A549 (cell line): ENCODE measurements around the gene ZDHHC22.

ENCODE experiments used
- CBX2 ChIP-seq: fragments of 200-600 bp; sonication (generic); IDR thresholded peaks from 2 replicates; pipeline ENCODE4 v1.6.1; 2016; ENCODE audit warnings: low read depth, mild to moderate bottlenecking, borderline replicate concordance
- CEBPB ChIP-seq, 2 experiments: fragments of >200 bp in 1 of 2; sonication (Bioruptor Twin) in 1 of 2; formaldehyde crosslinking in 1 of 2; IDR thresholded peaks; 2 replicates each; pipeline ENCODE4 v1.6.1; 2012 to 2016
- CHD2 ChIP-seq: fragments of 150-350 bp; IDR thresholded peaks from 2 replicates; pipeline ENCODE4 v1.6.1; 2014; ENCODE audit warnings: low read length; ENCODE audit not compliant: partially characterized antibody
- HDAC2 ChIP-seq: fragments of 200-600 bp; sonication (generic); IDR thresholded peaks from 2 replicates; pipeline ENCODE4 v1.6.1; 2016
- KDM1A ChIP-seq: fragments of 200-600 bp; sonication (generic); IDR thresholded peaks from 2 replicates; pipeline ENCODE4 v1.6.1; 2016; ENCODE audit warnings: low read depth, mild to moderate bottlenecking
- KDM5A ChIP-seq: fragments of 200-600 bp; sonication (generic); IDR thresholded peaks from 2 replicates; pipeline ENCODE4 v1.6.1; 2016; ENCODE audit warnings: antibody characterized with exemption, mild to moderate bottlenecking
- POLR2A ChIP-seq: IDR thresholded peaks from 2 replicates; pipeline ENCODE4 v1.6.1; 2012; ENCODE audit warnings: mild to moderate bottlenecking, low read length
- RARB ChIP-seq: fragments of 250-450 bp; sonication (Bioruptor Pico); IDR thresholded peaks from 2 replicates; pipeline ENCODE4 v1.8.0; 2021; ENCODE audit warnings: mild to moderate bottlenecking, moderate library complexity
- RCOR1 ChIP-seq: fragments of 150-350 bp; IDR thresholded peaks from 2 replicates; pipeline ENCODE4 v1.6.1; 2014; ENCODE audit warnings: antibody characterized with exemption, low read length, low read depth
- RFX5 ChIP-seq: fragments of 450-650 bp; IDR thresholded peaks from 2 replicates; pipeline ENCODE4 v1.7.1; 2014; ENCODE audit warnings: antibody characterized with exemption, mild to moderate bottlenecking, moderate library complexity
- RNF2 ChIP-seq: fragments of 200-600 bp; sonication (generic); IDR thresholded peaks from 2 replicates; pipeline ENCODE4 v1.6.1; 2016; ENCODE audit warnings: low read depth, mild to moderate bottlenecking, antibody characterized with exemption, moderate library complexity, borderline replicate concordance
- SMC3 ChIP-seq: fragments of >200 bp; sonication (Bioruptor Twin); formaldehyde crosslinking; IDR thresholded peaks from 3 replicates; pipeline ENCODE4 v1.6.1; 2018; ENCODE audit warnings: inconsistent platforms
- TF ChIP-seq, protein P1 (sequence below): fragments of >200 bp; sonication (Bioruptor Twin); formaldehyde crosslinking; IDR thresholded peaks from 3 replicates; pipeline ENCODE4 v1.5.1; 2016

DNA sequence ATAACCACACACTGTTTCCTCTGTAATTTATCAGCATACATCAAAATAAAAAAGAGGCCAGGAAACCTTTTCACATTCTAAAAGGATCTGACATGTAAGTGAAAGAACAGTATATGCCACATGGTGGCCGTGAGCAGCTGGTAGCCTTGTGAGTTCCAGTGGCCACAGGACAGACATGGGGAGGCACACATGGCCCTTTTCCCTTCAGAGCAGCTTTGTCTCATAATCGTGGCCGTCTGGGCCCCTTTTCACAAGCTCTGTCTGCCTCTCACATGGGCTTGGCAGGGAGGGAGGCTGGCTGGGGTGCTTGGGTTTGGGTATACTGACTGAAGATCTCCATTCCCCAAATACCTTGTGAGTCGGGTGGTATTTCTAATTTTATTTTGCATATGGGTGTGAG is 1.5 kb upstream of the ZDHHC22 start:
- TF ChIP-seq, protein P1, sequence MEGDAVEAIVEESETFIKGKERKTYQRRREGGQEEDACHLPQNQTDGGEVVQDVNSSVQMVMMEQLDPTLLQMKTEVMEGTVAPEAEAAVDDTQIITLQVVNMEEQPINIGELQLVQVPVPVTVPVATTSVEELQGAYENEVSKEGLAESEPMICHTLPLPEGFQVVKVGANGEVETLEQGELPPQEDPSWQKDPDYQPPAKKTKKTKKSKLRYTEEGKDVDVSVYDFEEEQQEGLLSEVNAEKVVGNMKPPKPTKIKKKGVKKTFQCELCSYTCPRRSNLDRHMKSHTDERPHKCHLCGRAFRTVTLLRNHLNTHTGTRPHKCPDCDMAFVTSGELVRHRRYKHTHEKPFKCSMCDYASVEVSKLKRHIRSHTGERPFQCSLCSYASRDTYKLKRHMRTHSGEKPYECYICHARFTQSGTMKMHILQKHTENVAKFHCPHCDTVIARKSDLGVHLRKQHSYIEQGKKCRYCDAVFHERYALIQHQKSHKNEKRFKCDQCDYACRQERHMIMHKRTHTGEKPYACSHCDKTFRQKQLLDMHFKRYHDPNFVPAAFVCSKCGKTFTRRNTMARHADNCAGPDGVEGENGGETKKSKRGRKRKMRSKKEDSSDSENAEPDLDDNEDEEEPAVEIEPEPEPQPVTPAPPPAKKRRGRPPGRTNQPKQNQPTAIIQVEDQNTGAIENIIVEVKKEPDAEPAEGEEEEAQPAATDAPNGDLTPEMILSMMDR = no peak
- TF ChIP-seq CHD2 = no peak
- TF ChIP-seq CEBPB (IDR thresholded peaks at IDR 0.05) = no peak
- no peak for TF ChIP-seq KDM1A
- TF ChIP-seq CBX2 = no peak
- TF ChIP-seq RNF2 = no peak
- TF ChIP-seq SMC3 = no peak
- no peak for TF ChIP-seq RCOR1
- TF ChIP-seq RARB (CRISPR knock-in tag) = no peak
- TF ChIP-seq KDM5A = no peak
- no peak for TF ChIP-seq POLR2A
- no peak for TF ChIP-seq RFX5
- no peak for TF ChIP-seq HDAC2
